ENCODE measurements around the gene TMEM185B. TPM values are rescaled to one million over a fixed set of nuclear protein-coding genes. Genes with fewer than 3 reads are reported as not detected.

TMEM185B gene
- total RNA-seq, 1 experiment from 2014 or later: 69.9 TPM

- ChIA-PET CTCF (interaction anchor here (1.8 kb wide), 1 partner anchor 86 kb away, joined by 5 read pairs; no protein-coding TSS in a partner anchor), POLR2A (interaction anchor here (0.7 kb wide), 1 partner anchor 25 kb away, joined by 4 read pairs; no protein-coding TSS in a partner anchor)
- Histone ChIP-seq H3K4me1 (peaks cover 42% of the 10 kb centered on the region), H3K36me3 (ENCODE audit: control insufficient read depth, insufficient read depth, low read length) (no peaks in the 10 kb centered on the region), H3K27me3 (replicated peaks; ENCODE audit: control insufficient read depth, insufficient read depth, low read length) (no peaks in the 10 kb centered on the region), H3K4me3 (ENCODE audit: low read depth, low read length) (no peak overlapping the region), H3K9me3 (no peaks in the 10 kb centered on the region)
- Mint-ChIP-seq H3K9me3 (ENCODE audit: unreplicated experiment) (no peaks in the 10 kb centered on the region), H3K27ac (ENCODE audit: unreplicated experiment) (no peak overlapping the region), H3K4me3 (ENCODE audit: unreplicated experiment) (no peak overlapping the region), H3K36me3 (ENCODE audit: insufficient read depth, unreplicated experiment) (peaks cover 10% of the 10 kb centered on the region), H3K4me1 (ENCODE audit: low read depth, unreplicated experiment) (peaks cover 45% of the 10 kb centered on the region), H3K27me3 (ENCODE audit: insufficient read depth, unreplicated experiment) (no peaks in the 10 kb centered on the region)
- BruUV-seq (replicated peaks): no TSS peak
- intact Hi-C loops (cut with micrococcal nuclease; ENCODE audit: unreplicated experiment): loop anchor here (10.0 kb wide), 1 partner anchor 237 kb away; no protein-coding TSS in a partner anchor
- TF ChIP-seq, protein P1, sequence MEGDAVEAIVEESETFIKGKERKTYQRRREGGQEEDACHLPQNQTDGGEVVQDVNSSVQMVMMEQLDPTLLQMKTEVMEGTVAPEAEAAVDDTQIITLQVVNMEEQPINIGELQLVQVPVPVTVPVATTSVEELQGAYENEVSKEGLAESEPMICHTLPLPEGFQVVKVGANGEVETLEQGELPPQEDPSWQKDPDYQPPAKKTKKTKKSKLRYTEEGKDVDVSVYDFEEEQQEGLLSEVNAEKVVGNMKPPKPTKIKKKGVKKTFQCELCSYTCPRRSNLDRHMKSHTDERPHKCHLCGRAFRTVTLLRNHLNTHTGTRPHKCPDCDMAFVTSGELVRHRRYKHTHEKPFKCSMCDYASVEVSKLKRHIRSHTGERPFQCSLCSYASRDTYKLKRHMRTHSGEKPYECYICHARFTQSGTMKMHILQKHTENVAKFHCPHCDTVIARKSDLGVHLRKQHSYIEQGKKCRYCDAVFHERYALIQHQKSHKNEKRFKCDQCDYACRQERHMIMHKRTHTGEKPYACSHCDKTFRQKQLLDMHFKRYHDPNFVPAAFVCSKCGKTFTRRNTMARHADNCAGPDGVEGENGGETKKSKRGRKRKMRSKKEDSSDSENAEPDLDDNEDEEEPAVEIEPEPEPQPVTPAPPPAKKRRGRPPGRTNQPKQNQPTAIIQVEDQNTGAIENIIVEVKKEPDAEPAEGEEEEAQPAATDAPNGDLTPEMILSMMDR (IDR thresholded peaks at IDR 0.05; ENCODE audit: insufficient read depth in 1 of 2, low read depth in 1 of 2, low read length in 1 of 2, severe bottlenecking in 1 of 2, unreplicated experiment in 1 of 2): no peak
- DNase-seq: peak in 1 of 2 experiments; percentile 23
These were observed 4.2 kb upstream of the TMEM185B start for GRCh38 chr2:120227111-120227991.

DNA sequence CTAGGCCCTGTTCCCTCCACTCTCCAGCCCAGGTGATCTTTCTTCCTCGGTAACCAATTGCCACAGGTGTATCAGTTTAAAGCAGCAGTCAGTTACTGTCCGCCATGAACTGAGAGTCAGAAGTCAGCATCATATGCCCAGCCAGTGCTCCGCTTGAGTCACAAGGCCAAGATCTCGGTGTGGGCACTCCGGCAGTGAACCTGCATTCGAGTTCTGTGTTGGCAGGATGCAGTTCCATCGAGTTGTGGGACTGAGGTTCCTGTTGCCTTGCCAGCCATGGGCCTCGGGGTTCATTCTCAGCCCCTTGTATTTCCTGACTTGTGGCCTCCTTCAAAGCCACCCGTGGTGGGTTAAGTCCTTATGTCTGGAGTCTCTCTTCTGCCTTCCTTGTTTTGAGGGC is 3.1 kb upstream of the TMEM185B start:
- H3K36me3 Mint-ChIP-seq (ENCODE audit: insufficient read depth, unreplicated experiment): peaks cover 16% of the 10 kb centered on the region
- no TSS peak for BruUV-seq (replicated peaks)
- peaks cover 45% of the 10 kb centered on the region for H3K4me1 Mint-ChIP-seq (ENCODE audit: low read depth, unreplicated experiment)

GRCh38 chr2:120225549-120226065 is 2.4 kb upstream of the TMEM185B start:
- CTCF ChIA-PET: interaction anchor here (1.1 to 1.8 kb wide), 3 partner anchors 58 to 88 kb away, joined by 3 to 5 read pairs (median 4); no protein-coding TSS in a partner anchor

More for the DNA sequence above, 3.1 kb upstream of the TMEM185B start:
- H3K27me3 Mint-ChIP-seq (ENCODE audit: insufficient read depth, unreplicated experiment): no peaks in the 10 kb centered on the region
- CTCF ChIA-PET: interaction anchor here (1.8 kb wide), 1 partner anchor 87 kb away, joined by 5 read pairs; no protein-coding TSS in a partner anchor
- POLR2A ChIA-PET: no interaction called here
- TF ChIP-seq, protein P1 (IDR thresholded peaks at IDR 0.05; ENCODE audit: insufficient read depth in 1 of 2, low read depth in 1 of 2, low read length in 1 of 2, severe bottlenecking in 1 of 2, unreplicated experiment in 1 of 2): no peak
- Histone ChIP-seq H3K36me3 (ENCODE audit: control insufficient read depth, insufficient read depth, low read length) (no peaks in the 10 kb centered on the region), H3K4me3 (ENCODE audit: low read depth, low read length) (no peak overlapping the region), H3K9me3 (no peaks in the 10 kb centered on the region), H3K27me3 (replicated peaks; ENCODE audit: control insufficient read depth, insufficient read depth, low read length) (no peaks in the 10 kb centered on the region), H3K4me1 (peaks cover 42% of the 10 kb centered on the region)
- H3K9me3 Mint-ChIP-seq (ENCODE audit: unreplicated experiment): no peaks in the 10 kb centered on the region
- H3K4me3 Mint-ChIP-seq (ENCODE audit: unreplicated experiment): no peak overlapping the region
- no peak overlapping the region for H3K27ac Mint-ChIP-seq (ENCODE audit: unreplicated experiment)
- intact Hi-C loops (cut with micrococcal nuclease; ENCODE audit: unreplicated experiment): loop anchor here (10.0 kb wide), 1 partner anchor 238 kb away; no protein-coding TSS in a partner anchor
- peak in 1 of 2 experiments; percentile 27 for DNase-seq

More at GRCh38 chr2:120225549-120226065, 2.4 kb upstream of the TMEM185B start:
- POLR2A ChIA-PET: no interaction called here
- Histone ChIP-seq H3K9me3 (no peaks in the 10 kb centered on the region), H3K27me3 (replicated peaks; ENCODE audit: control insufficient read depth, insufficient read depth, low read length) (no peaks in the 10 kb centered on the region), H3K4me3 (ENCODE audit: low read depth, low read length) (no peak overlapping the region), H3K36me3 (ENCODE audit: control insufficient read depth, insufficient read depth, low read length) (no peaks in the 10 kb centered on the region), H3K4me1 (peaks cover 40% of the 10 kb centered on the region)
- Mint-ChIP-seq H3K4me1 (ENCODE audit: low read depth, unreplicated experiment) (peaks cover 38% of the 10 kb centered on the region), H3K27me3 (ENCODE audit: insufficient read depth, unreplicated experiment) (no peaks in the 10 kb centered on the region), H3K9me3 (ENCODE audit: unreplicated experiment) (no peaks in the 10 kb centered on the region), H3K27ac (ENCODE audit: unreplicated experiment) (no peak overlapping the region), H3K36me3 (ENCODE audit: insufficient read depth, unreplicated experiment) (peaks cover 20% of the 10 kb centered on the region), H3K4me3 (ENCODE audit: unreplicated experiment) (no peak overlapping the region)
- no TSS peak for BruUV-seq (replicated peaks)
- DNase-seq: peak in 1 of 2 experiments; percentile 31
- intact Hi-C loops (cut with micrococcal nuclease; ENCODE audit: unreplicated experiment): loop anchor here (10.0 kb wide), 1 partner anchor 239 kb away; no protein-coding TSS in a partner anchor
- TF ChIP-seq, protein P1 (IDR thresholded peaks at IDR 0.05; ENCODE audit: insufficient read depth in 1 of 2, low read depth in 1 of 2, low read length in 1 of 2, severe bottlenecking in 1 of 2, unreplicated experiment in 1 of 2): no peak

Data from Caco-2 (cell line).